Right lung (tissue), 5 donors: ENCODE results near the gene LZTS2. TPM values are rescaled to one million over a fixed set of nuclear protein-coding genes. Genes with fewer than 3 reads are reported as not detected.
A peak's percentile ranks its signal among the peaks of the same experiment; 100 is the strongest.

Source experiments
- DNase-seq, 2 donors: peaks; one replicate each; pipeline ENCODE4 v3.0.0-alpha.2; 2013
- polyA plus RNA-seq, 5 donors: library from polyadenylated mRNA; unstranded; fragments of 120-200 nt; gene quantifications; one replicate each; pipeline versions ENCODE4 v1.2.1 to v1.2.3, GENCODE V29; 2013; ENCODE audit warnings: inconsistent platforms in 1 of 5, low replicate concordance in 1 of 5; ENCODE audit not compliant: insufficient read length in 5 of 5, insufficient read depth in 1 of 5

Gene LZTS2
- polyA plus RNA-seq, 5 donors: 37.4 to 73.9 (median 57.6) TPM

DNA sequence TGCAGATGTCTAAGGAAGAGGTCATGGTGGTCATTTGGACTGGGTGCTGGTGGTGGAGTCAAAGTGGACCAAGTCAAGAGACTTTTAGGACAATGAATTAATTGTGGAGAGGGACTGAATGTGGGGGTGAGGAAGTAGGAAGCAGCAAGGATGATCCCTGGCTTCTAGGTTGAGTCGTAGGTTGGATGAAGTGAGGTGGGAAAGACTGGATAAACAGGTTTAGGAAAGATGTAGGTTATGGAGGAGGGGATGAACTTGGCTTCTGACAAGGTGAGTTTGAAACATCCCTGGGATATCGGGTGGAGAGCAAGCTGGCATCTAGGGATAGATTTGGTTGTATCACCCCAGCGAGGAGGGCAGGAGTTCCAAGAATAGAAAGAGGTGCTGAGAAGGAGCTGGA lies 22.7 kb upstream of the LZTS2 start:
- no peak for DNase-seq

GRCh38 chr10:100977436-100977835 lies 22.2 kb upstream of the LZTS2 start:
- no peak for DNase-seq

- no peak for DNase-seq
These were observed 21.3 kb upstream of the LZTS2 start for GRCh38 chr10:100978121-100978900.

- DNase-seq: no peak
These were observed 20.8 kb upstream of the LZTS2 start for GRCh38 chr10:100978901-100979195.

GRCh38 chr10:100979791-100980272 lies 19.8 kb upstream of the LZTS2 start:
- no peak for DNase-seq

DNA sequence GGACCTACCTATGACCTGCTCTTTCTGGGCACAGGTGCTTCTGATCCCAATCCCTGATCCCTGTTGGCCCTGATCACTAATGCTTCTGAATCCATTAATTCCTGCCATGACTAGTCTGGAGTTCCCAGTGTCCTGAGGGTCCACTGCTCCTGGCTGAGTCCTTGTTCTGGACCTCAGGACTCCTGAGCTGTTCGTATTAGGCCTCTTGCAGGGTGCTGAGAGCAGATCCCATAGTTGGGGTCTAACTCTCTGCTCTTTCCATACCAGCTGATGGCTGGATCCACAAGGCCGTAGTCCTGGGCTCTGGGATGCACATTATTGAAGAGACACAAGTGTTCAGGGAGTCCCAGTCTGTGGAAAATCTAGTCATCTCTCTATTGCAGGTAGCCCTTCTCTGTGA lies 19.3 kb upstream of the LZTS2 start:
- no peak for DNase-seq

- DNase-seq: no peak
These were observed 18.9 kb upstream of the LZTS2 start for GRCh38 chr10:100980711-100981110.

GRCh38 chr10:100981178-100981772 lies 18.3 kb upstream of the LZTS2 start:
- no peak for DNase-seq

- DNase-seq: no peak
These were observed 16.4 kb upstream of the LZTS2 start for GRCh38 chr10:100982916-100983830.

- DNase-seq: no peak
These were observed 15.5 kb upstream of the LZTS2 start for GRCh38 chr10:100983868-100984671.

- no peak for DNase-seq
These were observed 14.9 kb upstream of the LZTS2 start for GRCh38 chr10:100984672-100985177.

DNA sequence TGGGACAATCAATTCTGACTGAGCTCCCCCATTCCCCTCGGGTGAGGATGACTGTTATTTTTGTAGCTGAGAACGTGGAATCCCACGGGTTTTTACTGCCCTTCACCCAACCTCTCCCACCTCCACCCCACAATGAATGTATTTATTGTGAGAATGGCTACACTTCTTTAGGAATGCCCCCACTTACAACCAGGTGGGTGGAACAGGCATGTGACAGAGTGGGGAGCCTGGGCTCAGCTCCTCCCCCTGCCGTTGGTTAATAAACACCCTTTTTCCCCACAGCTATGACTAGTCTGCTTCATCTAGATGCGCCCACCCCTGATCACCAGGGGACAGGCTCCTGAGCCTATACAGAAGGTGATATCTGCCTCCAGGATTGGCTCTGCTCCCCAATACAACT lies 14.3 kb upstream of the LZTS2 start:
- no peak for DNase-seq

DNA sequence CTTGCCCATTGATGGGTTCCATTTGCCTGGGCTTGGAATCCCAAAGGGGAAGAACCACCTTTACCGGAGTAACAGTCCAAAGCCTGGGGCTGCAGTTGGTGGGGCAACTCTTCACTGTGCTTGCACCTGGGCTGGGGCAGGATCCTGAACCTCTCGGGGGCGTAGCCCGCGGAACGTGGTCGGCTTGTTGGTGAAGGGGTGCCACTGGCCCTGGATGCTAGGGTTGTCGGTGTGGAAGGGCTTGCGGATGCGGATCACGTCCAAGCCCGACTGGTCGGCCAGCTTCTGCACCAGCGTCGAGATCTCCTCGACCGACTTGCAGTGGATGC lies 13.0 kb upstream of the LZTS2 start:
- no peak for DNase-seq

GRCh38 chr10:100986952-100987684 lies 12.5 kb upstream of the LZTS2 start, which contains the start of the genes MRPL43 and TWNK:
MRPL43 (minus strand) TSS chr10:100987497; CDS start chr10:100987443, 54 bp downstream.
TWNK (plus strand) TSS chr10:100987543; CDS start chr10:100988211, 668 bp downstream.
- peak; percentile 75 to 79 for DNase-seq

DNA sequence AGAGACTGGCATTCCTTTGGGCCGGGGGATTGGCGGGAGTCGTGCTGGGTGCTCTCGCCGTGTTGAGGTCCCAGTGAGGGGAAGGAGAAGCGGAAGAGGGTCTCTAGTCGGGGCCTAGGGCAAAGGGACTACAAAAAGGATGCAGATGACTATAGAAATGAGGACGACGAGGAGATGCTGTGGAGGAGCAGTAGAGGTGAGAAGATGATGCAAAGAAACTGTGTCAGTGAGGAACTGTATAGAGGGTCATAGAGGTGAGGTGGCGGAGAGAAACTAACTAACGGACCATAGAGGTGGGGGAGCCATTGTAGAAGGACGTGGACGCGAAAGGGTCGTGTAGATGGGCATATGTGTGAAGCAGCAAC lies 11.9 kb upstream of the LZTS2 start:
- no peak for DNase-seq

DNA sequence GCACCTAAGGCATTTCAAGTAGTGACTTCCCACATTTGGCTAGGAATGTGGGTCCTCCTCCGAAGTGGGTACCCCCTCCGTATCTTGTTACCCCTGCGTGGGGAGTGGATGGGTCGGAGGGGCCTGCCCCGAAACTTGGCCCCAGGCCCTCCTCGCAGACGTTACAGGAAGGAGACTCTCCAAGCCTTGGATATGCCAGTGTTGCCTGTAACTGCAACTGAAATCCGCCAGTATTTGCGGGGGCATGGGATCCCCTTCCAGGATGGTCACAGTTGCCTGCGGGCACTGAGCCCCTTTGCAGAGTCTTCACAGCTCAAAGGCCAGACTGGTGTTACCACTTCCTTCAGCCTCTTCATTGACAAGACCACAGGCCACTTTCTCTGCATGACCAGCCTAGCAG lies 11.4 kb upstream of the LZTS2 start:
- no peak for DNase-seq

DNA sequence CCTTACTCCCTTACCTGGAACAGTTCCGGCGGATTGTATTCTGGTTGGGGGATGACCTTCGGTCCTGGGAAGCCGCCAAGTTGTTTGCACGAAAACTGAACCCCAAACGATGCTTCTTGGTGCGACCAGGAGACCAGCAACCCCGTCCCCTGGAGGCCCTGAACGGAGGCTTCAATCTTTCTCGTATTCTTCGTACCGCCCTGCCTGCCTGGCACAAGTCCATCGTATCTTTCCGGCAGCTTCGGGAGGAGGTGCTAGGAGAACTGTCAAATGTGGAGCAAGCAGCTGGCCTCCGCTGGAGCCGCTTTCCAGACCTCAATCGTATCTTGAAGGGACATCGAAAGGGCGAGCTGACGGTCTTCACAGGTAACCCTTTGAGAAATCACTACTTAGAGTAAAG lies 10.5 kb upstream of the LZTS2 start:
- no peak for DNase-seq

DNA sequence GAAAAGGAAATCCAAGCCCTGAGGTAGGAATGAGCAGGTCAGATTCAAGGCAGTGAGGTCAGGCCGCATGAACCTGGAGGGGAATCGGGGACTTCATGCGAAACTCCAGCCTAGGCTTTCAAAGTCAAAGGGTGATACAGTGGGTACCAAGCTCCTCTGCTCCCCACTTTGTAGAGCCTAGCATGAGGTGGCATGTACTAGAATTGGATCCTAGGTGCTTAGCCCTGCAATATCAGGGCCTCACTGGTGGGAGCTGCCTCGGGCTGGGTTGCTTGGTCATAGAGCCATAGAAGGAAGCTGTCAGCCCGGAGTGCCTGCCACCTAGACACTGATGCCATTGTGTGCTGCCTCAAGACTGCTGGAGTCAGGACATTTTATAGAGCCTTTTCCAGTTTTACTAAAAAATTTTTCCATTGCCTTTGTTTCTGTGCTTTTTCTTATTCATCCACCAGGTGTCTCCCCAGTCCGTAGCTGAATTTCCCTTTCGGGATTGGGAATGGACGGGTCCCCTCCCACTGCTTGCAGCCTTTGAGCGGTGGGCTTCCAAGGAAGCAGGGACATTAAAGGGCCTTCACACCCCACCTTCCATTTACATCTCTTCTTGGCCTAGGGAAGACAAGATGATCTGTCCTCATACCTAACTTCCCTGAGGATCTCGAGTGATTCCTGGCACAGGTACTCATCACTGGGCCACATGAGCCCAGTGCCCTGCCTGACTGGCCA lies 5.5 kb upstream of the LZTS2 start:
- no peak for DNase-seq

DNA sequence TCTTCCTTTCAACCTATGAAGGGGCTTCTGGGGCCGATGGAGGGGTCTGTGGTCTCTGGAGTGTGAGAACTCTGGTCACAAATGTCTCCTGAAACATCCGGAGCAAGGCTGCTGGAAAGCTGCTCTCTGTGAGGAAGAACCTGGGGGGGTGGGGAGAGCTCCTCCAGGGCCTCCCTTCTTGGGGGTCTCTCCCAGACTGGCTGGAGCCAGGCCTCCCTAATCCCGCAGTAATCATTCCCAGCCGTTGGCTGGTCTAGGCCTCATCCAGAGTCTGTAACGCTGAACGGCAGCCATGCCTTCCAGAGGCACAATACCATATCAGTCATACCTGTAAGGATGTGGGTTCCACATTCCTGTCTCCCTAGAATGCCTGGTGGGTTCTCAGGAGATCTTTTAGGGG lies 4.4 kb upstream of the LZTS2 start:
- DNase-seq: no peak
